ENCODE measurements around the gene JARID2. TPM values are rescaled to one million over a fixed set of nuclear protein-coding genes. Genes with fewer than 3 reads are reported as not detected.
A peak's percentile ranks its signal among the peaks of the same experiment; 100 is the strongest.

Gene JARID2
- total and polyA plus RNA-seq, 11 donors, result 3.5 to 12.2 (median 7.5) TPM

GRCh38 chr6:15504581-15505350, 258.9 kb downstream of the JARID2 start:
- H3K36me3 ChIP-seq, result peaks cover 0 to 76% (median 35%) of the 10 kb centered on the region in 9 donors
- peaks cover 0 to 56% (median 43%) of the 10 kb centered on the region in 12 donors for H3K4me1 ChIP-seq
- TF ChIP-seq CTCF (IDR thresholded peaks at IDR 0.05) (no peak), POLR2A (IDR thresholded peaks at IDR 0.05) (no peak)
- WGBS, 4 donors, result 3 to 12% (median 8%) methylated on average over 26 of the region's 26 CpGs
- H3K27ac ChIP-seq, result peak overlapping the region; percentile 67 to 89 (median 79)
- H3K4me3 ChIP-seq, result peak overlapping the region in 10 of 12 donors; percentile 10 to 50 (median 33)
- no peaks in the 10 kb centered on the region for H3K27me3 ChIP-seq
- intact Hi-C loops (cut with DNase I), result loop anchor here in 7 of 10 donors (5.0 to 10.0 kb wide), 7 partner anchors 118 to 1380 kb away; partner anchors contain the start of gene JARID2 (in 1 of the 7)
- H3K9me3 ChIP-seq, result no peaks in the 10 kb centered on the region
- peak; percentile 72 to 87 (median 78) for ATAC-seq
- DNase-seq, result peak; percentile 75 to 81 (median 78)

GRCh38 chr6:15505463-15505918, 259.6 kb downstream of the JARID2 start:
- Histone ChIP-seq H3K4me3 (peak overlapping the region in 9 of 12 donors; percentile 10 to 50 (median 33)), H3K27me3 (no peaks in the 10 kb centered on the region), H3K9me3 (no peaks in the 10 kb centered on the region), H3K36me3 (peaks cover 0 to 78% (median 37%) of the 10 kb centered on the region in 9 donors), H3K27ac (peak overlapping the region; percentile 67 to 89 (median 79)), H3K4me1 (peaks cover 0 to 56% (median 43%) of the 10 kb centered on the region in 12 donors)
- intact Hi-C loops (cut with DNase I), result loop anchor here in 4 of 10 donors (5.0 to 10.0 kb wide), 4 partner anchors 117 to 1381 kb away; no protein-coding TSS in a partner anchor
- DNase-seq (peak in 1 of 5 donors; percentile 17), ATAC-seq (no peak)
- WGBS, 4 donors, result 85 to 90% (median 89%) methylated on average over 18 of the region's 18 CpGs
- TF ChIP-seq POLR2A (IDR thresholded peaks at IDR 0.05), result no peak
- no peak for TF ChIP-seq CTCF (IDR thresholded peaks at IDR 0.05)

GRCh38 chr6:15506066-15506465, 260.2 kb downstream of the JARID2 start:
- DNase-seq (no peak), ATAC-seq (no peak)
- Histone ChIP-seq H3K27ac (peak overlapping the region in 6 of 12 donors; percentile 76 to 85 (median 77)), H3K4me1 (peaks cover 0 to 60% (median 44%) of the 10 kb centered on the region in 12 donors), H3K4me3 (no peak overlapping the region), H3K36me3 (peaks cover 0 to 75% (median 34%) of the 10 kb centered on the region in 9 donors), H3K27me3 (no peaks in the 10 kb centered on the region), H3K9me3 (no peaks in the 10 kb centered on the region)
- no peak for TF ChIP-seq POLR2A (IDR thresholded peaks at IDR 0.05)
- TF ChIP-seq CTCF (IDR thresholded peaks at IDR 0.05), result no peak
- intact Hi-C loops (cut with DNase I), result loop anchor here in 4 of 10 donors (5.0 to 10.0 kb wide), 4 partner anchors 116 to 1381 kb away; no protein-coding TSS in a partner anchor
- 83 to 97% (median 96%) methylated on average over 2 to 7 of the region's 7 CpGs for WGBS, 4 donors

GRCh38 chr6:15507221-15507620, 261.4 kb downstream of the JARID2 start:
- Histone ChIP-seq H3K4me3 (no peak overlapping the region), H3K4me1 (peaks cover 0 to 64% (median 40%) of the 10 kb centered on the region in 12 donors), H3K36me3 (peaks cover 0 to 75% (median 35%) of the 10 kb centered on the region in 9 donors), H3K27ac (no peak overlapping the region), H3K27me3 (no peaks in the 10 kb centered on the region), H3K9me3 (no peaks in the 10 kb centered on the region)
- DNase-seq (no peak), ATAC-seq (no peak)
- WGBS, 4 donors, result 96 to 98% (median 97%) methylated on average over 11 of the region's 11 CpGs
- no peak for TF ChIP-seq CTCF (IDR thresholded peaks at IDR 0.05)
- no peak for TF ChIP-seq POLR2A (IDR thresholded peaks at IDR 0.05)
- intact Hi-C loops (cut with DNase I), result loop anchor here in 4 of 10 donors (5.0 to 10.0 kb wide), 4 partner anchors 115 to 1382 kb away; no protein-coding TSS in a partner anchor

All from heart left ventricle (tissue), 16 donors.